ENCODE results near the gene FRMD4B. TPM values are rescaled to one million over a fixed set of nuclear protein-coding genes. Genes with fewer than 3 reads are reported as not detected.

The FRMD4B gene
- total and polyA plus RNA-seq, 2 experiments from 2014 or later: 6.4 to 12.8 TPM

DNA sequence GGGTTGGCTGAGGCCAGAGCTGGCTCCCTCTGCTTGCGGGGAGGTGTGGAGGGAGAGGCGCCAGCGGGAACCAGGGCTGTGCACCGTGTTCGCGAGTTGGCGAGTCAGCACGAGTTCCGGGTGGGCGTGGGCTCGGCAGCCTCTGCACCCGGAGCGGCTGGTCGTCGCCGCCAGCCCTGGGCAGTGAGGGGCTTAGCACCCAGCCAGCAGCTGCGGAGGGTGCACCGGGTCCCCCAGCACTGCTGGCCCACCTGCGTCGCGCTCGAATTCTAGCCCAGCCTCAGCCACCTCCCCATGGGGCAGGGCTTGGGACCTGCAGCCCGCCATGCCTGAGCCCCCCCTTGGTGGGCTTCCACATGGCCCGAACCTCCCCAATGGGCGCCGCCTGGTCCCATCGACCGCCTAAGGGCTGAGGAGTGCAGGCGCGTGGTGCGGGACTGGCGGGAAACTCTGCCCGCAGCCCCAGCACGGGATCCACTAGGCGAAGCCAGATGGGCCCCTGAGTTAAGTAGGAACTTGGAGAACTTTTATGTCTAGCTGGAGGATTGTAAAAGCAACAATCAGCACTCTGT is 125.6 kb downstream of the FRMD4B start (continued):
- TF ChIP-seq, protein P1, sequence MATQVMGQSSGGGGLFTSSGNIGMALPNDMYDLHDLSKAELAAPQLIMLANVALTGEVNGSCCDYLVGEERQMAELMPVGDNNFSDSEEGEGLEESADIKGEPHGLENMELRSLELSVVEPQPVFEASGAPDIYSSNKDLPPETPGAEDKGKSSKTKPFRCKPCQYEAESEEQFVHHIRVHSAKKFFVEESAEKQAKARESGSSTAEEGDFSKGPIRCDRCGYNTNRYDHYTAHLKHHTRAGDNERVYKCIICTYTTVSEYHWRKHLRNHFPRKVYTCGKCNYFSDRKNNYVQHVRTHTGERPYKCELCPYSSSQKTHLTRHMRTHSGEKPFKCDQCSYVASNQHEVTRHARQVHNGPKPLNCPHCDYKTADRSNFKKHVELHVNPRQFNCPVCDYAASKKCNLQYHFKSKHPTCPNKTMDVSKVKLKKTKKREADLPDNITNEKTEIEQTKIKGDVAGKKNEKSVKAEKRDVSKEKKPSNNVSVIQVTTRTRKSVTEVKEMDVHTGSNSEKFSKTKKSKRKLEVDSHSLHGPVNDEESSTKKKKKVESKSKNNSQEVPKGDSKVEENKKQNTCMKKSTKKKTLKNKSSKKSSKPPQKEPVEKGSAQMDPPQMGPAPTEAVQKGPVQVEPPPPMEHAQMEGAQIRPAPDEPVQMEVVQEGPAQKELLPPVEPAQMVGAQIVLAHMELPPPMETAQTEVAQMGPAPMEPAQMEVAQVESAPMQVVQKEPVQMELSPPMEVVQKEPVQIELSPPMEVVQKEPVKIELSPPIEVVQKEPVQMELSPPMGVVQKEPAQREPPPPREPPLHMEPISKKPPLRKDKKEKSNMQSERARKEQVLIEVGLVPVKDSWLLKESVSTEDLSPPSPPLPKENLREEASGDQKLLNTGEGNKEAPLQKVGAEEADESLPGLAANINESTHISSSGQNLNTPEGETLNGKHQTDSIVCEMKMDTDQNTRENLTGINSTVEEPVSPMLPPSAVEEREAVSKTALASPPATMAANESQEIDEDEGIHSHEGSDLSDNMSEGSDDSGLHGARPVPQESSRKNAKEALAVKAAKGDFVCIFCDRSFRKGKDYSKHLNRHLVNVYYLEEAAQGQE (IDR thresholded peaks at IDR 0.05; ENCODE audit: unreplicated experiment): no peak
- TF ChIP-seq NANOG (IDR thresholded peaks at IDR 0.05; ENCODE audit: borderline replicate concordance) (no peak), STAT1 (IDR thresholded peaks at IDR 0.05; ENCODE audit: unreplicated experiment) (no peak), ZNF331 (CRISPR knock-in tag; IDR thresholded peaks at IDR 0.05; ENCODE audit: low read depth) (no peak)
- TF ChIP-seq, protein P2, sequence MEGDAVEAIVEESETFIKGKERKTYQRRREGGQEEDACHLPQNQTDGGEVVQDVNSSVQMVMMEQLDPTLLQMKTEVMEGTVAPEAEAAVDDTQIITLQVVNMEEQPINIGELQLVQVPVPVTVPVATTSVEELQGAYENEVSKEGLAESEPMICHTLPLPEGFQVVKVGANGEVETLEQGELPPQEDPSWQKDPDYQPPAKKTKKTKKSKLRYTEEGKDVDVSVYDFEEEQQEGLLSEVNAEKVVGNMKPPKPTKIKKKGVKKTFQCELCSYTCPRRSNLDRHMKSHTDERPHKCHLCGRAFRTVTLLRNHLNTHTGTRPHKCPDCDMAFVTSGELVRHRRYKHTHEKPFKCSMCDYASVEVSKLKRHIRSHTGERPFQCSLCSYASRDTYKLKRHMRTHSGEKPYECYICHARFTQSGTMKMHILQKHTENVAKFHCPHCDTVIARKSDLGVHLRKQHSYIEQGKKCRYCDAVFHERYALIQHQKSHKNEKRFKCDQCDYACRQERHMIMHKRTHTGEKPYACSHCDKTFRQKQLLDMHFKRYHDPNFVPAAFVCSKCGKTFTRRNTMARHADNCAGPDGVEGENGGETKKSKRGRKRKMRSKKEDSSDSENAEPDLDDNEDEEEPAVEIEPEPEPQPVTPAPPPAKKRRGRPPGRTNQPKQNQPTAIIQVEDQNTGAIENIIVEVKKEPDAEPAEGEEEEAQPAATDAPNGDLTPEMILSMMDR (conservative IDR thresholded peaks at IDR 0.05; ENCODE audit: low read depth in 2 of 2): no peak

DNA sequence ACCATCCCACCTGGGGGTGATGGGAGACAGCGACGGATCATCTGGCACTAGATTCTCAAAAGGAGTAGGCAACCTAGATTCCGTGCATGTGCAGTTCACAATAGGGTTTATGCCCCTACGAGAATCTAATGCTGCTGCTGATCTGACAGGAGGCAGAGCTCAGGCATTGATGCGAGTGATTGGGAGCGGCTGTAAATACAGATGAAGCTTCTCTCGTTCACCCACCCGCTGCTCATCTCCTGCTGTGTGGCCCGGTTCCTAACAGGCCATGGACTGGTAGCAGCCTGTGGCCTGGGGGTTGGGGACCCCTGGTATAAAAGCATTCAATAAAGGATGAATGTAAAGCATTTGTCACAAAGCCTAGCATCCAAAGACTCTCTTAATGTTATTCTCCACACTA is 126.8 kb downstream of the FRMD4B start:
- Mint-ChIP-seq H3K27ac (no peak overlapping the region), H3K27me3 (ENCODE audit: insufficient read depth, low read depth, poor library complexity) (no peaks in the 10 kb centered on the region), H3K9me3 (peaks cover 14% of the 10 kb centered on the region; the same call in 2 of the 3 replicates), H3K36me3 (ENCODE audit: low read depth) (peaks cover 8% of the 10 kb centered on the region; the same call in 1 of the 3 replicates), H3K4me1 (peaks cover 7% of the 10 kb centered on the region), H3K4me3 (no peak overlapping the region)
- DNase-seq (ENCODE audit: low spot score): no peak
- no peaks in the 10 kb centered on the region for H3K9me2 ChIP-seq (ENCODE audit: insufficient read depth)
- no peak overlapping the region for H3K27ac ChIP-seq (ENCODE audit: low read depth)
- H3K36me3 ChIP-seq (ENCODE audit: insufficient read depth): no peaks in the 10 kb centered on the region
- no peaks in the 10 kb centered on the region for H3K27me3 ChIP-seq (ENCODE audit: insufficient read depth)
- no peaks in the 10 kb centered on the region for H3K79me2 ChIP-seq (replicated peaks; ENCODE audit: insufficient read depth)
- no peak overlapping the region for H2AFZ ChIP-seq
- no peak for ATAC-seq
- H3K4me2 ChIP-seq: no peak overlapping the region
- H4K20me1 ChIP-seq (replicated peaks; ENCODE audit: insufficient read depth): no peaks in the 10 kb centered on the region
- H3K4me3 ChIP-seq: no peak overlapping the region
- no peak for TF ChIP-seq EZH2 (IDR thresholded peaks at IDR 0.05; ENCODE audit: low read depth, unreplicated experiment)
- TF ChIP-seq NANOG (IDR thresholded peaks at IDR 0.05; ENCODE audit: borderline replicate concordance): no peak
- no peaks in the 10 kb centered on the region for H3F3A ChIP-seq (replicated peaks; ENCODE audit: low read depth)
- H3K4me1 ChIP-seq (ENCODE audit: insufficient read depth): no peaks in the 10 kb centered on the region

DNA sequence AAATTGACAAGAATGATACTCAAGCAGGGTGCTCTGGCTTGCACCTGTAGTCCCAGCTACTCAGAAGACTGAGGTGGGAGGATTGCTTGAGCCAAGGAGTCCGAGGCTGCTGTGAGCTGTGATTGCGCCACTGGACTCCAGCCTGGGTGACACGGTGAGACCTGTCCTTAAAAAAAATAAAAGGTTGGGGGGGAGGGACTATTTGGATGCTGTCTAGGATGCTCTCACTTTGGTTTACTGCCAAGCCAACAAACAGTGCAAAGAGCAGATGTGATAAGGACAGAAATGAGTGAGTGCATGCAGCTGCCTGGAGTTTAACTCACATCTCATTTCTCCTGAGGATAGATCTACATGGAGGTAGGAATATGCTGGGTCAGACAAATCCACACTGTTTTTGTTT is 130.0 kb downstream of the FRMD4B start:
- Mint-ChIP-seq H3K4me3 (no peak overlapping the region), H3K27ac (no peak overlapping the region), H3K36me3 (ENCODE audit: low read depth) (peaks cover 6% of the 10 kb centered on the region; the same call in 1 of the 3 replicates), H3K27me3 (ENCODE audit: insufficient read depth, low read depth, poor library complexity) (no peaks in the 10 kb centered on the region), H3K4me1 (peaks cover 19% of the 10 kb centered on the region), H3K9me3 (peaks cover 11% of the 10 kb centered on the region; the same call in 2 of the 3 replicates)
- DNase-seq (ENCODE audit: low spot score): no peak
- ATAC-seq: no peak
- H3K4me3 ChIP-seq: no peak overlapping the region
- no peaks in the 10 kb centered on the region for H4K20me1 ChIP-seq (replicated peaks; ENCODE audit: insufficient read depth)
- no peak overlapping the region for H2AFZ ChIP-seq
- H3K27ac ChIP-seq (ENCODE audit: low read depth): no peak overlapping the region
- H3K36me3 ChIP-seq (ENCODE audit: insufficient read depth): no peaks in the 10 kb centered on the region
- H3K4me1 ChIP-seq (ENCODE audit: insufficient read depth): no peaks in the 10 kb centered on the region; the same call in 1 of the 2 replicates
- H3K4me2 ChIP-seq: no peak overlapping the region
- no peaks in the 10 kb centered on the region for H3K9me2 ChIP-seq (ENCODE audit: insufficient read depth)
- no peaks in the 10 kb centered on the region for H3F3A ChIP-seq (replicated peaks; ENCODE audit: low read depth)
- H3K79me2 ChIP-seq (replicated peaks; ENCODE audit: insufficient read depth): no peaks in the 10 kb centered on the region
- peaks cover 16% of the 10 kb centered on the region; the same call in 1 of the 2 replicates for H3K27me3 ChIP-seq (ENCODE audit: insufficient read depth)
- TF ChIP-seq CREB1 (CRISPR knock-in tag; IDR thresholded peaks at IDR 0.05; ENCODE audit: low read depth) (no peak), EZH2phosphoT487 (IDR thresholded peaks at IDR 0.05; ENCODE audit: unreplicated experiment) (no peak), ZNF114 (CRISPR knock-in tag; IDR thresholded peaks at IDR 0.05) (no peak), NANOG (IDR thresholded peaks at IDR 0.05; ENCODE audit: borderline replicate concordance) (no peak), POLR2AphosphoS5 (IDR thresholded peaks at IDR 0.05; ENCODE audit: low read depth) (no peak)
- TF ChIP-seq, protein P3, sequence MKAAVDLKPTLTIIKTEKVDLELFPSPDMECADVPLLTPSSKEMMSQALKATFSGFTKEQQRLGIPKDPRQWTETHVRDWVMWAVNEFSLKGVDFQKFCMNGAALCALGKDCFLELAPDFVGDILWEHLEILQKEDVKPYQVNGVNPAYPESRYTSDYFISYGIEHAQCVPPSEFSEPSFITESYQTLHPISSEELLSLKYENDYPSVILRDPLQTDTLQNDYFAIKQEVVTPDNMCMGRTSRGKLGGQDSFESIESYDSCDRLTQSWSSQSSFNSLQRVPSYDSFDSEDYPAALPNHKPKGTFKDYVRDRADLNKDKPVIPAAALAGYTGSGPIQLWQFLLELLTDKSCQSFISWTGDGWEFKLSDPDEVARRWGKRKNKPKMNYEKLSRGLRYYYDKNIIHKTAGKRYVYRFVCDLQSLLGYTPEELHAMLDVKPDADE (IDR thresholded peaks at IDR 0.05): no peak
- TF ChIP-seq, protein P2 (conservative IDR thresholded peaks at IDR 0.05; ENCODE audit: low read depth in 2 of 2): no peak
